SU-DHL-6 (cell line): ENCODE data around the gene THAP3.

ENCODE experiments used
- CTCF ChIP-seq: fragments of 200-600 bp; sonication (generic); IDR thresholded peaks from one replicate; pipeline ENCODE4 v1.5.1; 2017; ENCODE audit warnings: antibody characterized with exemption, mild to moderate bottlenecking, low read length, moderate library complexity; ENCODE audit not compliant: insufficient read depth, poor library complexity, severe bottlenecking
- EZH2phosphoT487 ChIP-seq: fragments of 200-600 bp; sonication (generic), shearing (Covaris generic); conservative IDR thresholded peaks from 2 replicates; pipeline ENCODE4 v1.6.1; 2018; ENCODE audit warnings: mild to moderate bottlenecking, antibody characterized with exemption, low read length, moderate library complexity, mixed read lengths

- TF ChIP-seq CTCF (no peak), EZH2phosphoT487 (no peak)
Observed at GRCh38 chr1:6614929-6615785, 9.5 kb upstream of the THAP3 start.
